ENCODE data around the gene CRABP2.

CRABP2 gene

GRCh38 chr1:156709757-156710489, 4.5 kb upstream of the CRABP2 start:
- DNase-seq (ENCODE audit: low read depth in 2 of 2) = no peak

GRCh38 chr1:156709031-156709430, 3.6 kb upstream of the CRABP2 start:
- DNase-seq (ENCODE audit: low read depth in 2 of 2) = no peak

GRCh38 chr1:156708218-156708661, 2.9 kb upstream of the CRABP2 start:
- no peak for DNase-seq (ENCODE audit: low read depth in 2 of 2)

DNA sequence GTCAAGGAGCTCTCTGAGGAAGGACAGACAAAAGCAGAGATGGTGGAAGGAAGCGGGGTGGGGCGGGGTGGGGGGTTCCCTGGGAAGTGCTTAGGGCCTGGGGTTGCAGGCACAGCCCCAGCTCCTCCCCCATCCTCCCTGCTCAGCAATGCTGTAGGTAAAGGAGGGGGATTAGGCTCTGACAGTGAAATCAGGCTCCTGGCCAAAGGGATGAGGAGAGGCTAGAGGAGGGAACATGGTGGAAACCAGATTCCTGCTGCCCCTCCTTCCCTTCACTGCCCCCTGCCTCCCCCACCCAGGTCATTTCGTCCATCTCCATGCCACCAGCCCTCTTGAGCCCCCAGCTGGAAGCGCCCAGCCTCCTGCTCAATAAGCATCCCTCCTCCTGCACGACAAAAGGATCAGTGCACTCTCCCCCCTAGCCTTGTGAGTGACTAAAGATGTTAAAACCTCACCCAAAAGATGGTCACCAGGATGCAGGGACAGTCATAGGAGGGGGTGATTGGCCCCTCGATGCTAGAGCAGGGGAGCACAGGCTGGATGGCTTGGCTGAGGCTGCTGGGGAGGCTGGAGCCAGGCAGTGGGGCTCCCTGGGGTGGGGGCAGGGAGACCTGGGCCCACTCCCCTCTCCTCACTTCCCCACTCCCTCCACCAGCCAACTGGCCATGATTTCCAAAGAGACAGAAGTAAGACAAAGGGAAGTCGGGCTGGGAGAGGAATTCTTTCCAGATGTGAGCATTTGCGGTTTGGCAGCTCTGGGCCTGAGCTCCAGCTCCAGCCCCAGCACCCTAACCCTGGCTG, 2.2 kb upstream of the CRABP2 start:
- no peak for DNase-seq (ENCODE audit: low read depth in 2 of 2)

GRCh38 chr1:156706657-156707416, 1.5 kb upstream of the CRABP2 start:
- DNase-seq (ENCODE audit: low read depth in 2 of 2) = no peak

- peak; percentile 70 to 80 for DNase-seq (ENCODE audit: low read depth in 2 of 2)
Measured at GRCh38 chr1:156705918-156706656, 704 bp upstream of the CRABP2 start.

DNA sequence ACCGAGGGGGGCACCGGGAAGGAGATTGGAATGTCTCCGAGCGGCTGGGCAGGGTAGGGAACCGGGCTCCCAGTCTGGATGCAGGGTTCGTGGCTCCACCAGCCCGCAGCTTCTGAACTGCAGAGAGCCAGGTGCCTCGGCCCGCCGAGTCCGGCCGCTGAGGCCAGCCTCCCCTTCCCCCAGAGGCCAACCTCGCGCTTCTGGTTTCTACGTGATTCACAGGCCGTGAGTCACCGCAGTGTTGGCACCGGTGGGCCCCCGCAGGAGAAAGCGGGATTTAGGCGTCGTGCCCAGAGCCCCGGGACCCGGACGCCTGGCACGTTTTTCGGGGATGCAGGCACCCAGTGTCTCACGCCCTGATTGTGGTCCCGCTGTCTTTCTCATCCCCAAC, 458 bp downstream of the CRABP2 start:
- peak in 1 of 2 donors; percentile 38 for DNase-seq (ENCODE audit: low read depth in 2 of 2)

DNA sequence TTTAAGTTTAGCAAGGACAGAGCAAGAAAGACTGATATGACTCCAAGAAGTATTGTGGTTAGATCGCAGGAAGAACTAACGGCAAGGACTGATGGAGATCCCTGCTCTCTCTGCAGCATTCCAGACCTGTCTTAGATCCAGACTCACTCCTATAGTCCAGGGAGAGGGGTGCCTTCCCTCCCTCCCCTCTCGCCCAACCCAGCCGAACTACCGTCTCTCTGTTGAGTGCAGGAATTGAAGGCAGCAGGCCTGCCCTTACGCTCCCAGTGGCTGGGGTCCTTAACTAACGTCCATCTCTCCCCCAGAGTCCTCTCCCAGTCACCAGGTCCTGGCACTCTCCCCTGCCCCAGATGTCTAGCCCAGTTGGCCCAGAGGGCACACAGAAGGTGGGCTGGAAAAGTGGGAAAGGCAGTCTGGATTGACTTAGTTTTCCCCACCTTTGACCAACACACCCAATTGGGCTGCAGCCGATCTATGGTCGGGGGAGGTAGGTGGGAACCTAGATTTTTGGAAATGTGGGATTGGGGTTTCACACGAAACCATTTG, 1.1 kb downstream of the CRABP2 start:
- no peak for DNase-seq (ENCODE audit: low read depth in 2 of 2)

DNA sequence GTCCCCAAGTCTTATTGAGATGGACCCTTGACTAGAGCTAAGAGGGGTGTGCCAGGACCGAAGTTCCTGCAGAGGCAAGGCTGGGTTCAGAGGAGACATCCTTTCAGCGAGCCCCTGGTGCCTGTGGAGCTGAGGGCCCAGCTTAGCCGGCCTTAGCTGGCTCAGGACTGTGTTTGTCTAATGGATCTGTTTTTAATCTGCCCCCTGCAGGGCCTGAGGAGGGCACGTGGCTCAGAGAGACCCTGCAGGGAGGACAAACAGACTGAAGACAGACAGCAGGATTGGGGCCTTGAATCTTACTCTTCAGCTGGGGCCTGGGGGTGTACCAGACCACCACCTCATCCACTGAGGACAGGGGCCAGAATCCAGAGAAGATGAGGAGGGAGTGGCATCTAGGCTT, 1.6 kb downstream of the CRABP2 start:
- no peak for DNase-seq (ENCODE audit: low read depth in 2 of 2)

DNA sequence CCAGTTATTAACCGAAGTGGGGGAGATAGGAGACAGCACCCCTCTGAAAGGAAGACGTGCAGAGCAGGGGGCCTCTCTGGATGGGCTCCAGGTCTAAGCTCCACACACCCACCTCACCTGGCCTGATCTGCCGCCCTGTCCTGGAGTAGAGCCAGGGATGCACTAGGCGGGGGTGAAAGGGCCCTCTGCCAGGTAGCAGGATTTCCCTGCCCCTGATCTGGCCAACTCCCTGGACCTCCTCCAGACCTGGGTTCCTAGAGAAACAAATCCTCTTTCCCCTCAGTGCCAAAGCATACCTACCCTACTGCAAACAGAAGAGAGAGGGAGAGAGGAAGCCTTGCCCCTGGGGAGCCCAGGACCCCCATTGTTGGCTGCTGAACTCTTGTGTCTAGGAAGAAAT, 2.0 kb downstream of the CRABP2 start:
- no peak for DNase-seq (ENCODE audit: low read depth in 2 of 2)

GRCh38 chr1:156700736-156701531, 4.4 kb downstream of the CRABP2 start:
- no peak for DNase-seq (ENCODE audit: low read depth in 2 of 2)

DNA sequence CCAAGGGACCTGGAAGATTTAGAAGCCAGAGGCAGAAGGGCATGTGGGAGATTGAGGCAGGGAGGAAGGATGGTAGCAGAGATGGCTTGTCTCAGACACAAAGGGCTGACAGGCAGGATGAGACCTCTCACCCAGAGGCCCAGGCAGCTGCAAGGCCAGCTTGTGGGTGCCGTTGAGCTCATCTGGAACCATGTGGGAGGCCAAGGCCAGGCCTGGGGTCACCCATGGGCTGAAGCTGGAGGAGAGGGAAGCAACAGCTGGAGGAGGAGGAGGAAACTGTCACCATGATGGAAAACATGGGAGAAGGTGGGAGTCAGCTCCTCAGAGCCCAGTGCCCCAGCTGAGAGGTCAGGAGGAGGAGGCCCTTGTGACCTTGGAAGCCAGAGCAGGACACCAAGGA, 6.4 kb downstream of the CRABP2 start:
- DNase-seq (ENCODE audit: low read depth in 2 of 2) = no peak

DNA sequence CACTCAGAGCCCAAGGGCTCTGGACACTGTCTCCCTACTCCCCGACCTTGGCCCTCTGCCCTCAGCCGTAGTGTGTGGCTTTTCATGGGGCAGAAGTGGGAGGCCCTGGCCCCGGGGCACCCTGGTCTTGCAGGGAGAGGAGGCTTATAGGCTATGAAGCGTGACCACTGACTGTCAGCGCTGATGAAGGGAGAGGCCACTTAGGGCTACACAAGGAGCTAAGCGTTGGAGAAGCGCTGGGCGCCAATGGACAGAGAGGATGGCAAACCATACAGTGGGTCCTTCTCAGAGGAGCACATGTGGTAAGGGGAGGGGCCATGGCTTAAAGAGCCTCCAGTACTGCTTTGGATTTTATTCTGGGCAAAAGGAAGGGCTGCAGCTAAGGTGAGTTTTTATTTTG, 7.9 kb downstream of the CRABP2 start:
- no peak for DNase-seq (ENCODE audit: low read depth in 2 of 2)

- no peak for DNase-seq (ENCODE audit: low read depth in 2 of 2)
Measured at GRCh38 chr1:156696755-156697154, 8.6 kb downstream of the CRABP2 start.

GRCh38 chr1:156694690-156694962, 10.8 kb downstream of the CRABP2 start:
- DNase-seq (ENCODE audit: low read depth in 2 of 2) = no peak

GRCh38 chr1:156693848-156694689, 11.3 kb downstream of the CRABP2 start:
- DNase-seq (ENCODE audit: low read depth in 2 of 2) = no peak

DNA sequence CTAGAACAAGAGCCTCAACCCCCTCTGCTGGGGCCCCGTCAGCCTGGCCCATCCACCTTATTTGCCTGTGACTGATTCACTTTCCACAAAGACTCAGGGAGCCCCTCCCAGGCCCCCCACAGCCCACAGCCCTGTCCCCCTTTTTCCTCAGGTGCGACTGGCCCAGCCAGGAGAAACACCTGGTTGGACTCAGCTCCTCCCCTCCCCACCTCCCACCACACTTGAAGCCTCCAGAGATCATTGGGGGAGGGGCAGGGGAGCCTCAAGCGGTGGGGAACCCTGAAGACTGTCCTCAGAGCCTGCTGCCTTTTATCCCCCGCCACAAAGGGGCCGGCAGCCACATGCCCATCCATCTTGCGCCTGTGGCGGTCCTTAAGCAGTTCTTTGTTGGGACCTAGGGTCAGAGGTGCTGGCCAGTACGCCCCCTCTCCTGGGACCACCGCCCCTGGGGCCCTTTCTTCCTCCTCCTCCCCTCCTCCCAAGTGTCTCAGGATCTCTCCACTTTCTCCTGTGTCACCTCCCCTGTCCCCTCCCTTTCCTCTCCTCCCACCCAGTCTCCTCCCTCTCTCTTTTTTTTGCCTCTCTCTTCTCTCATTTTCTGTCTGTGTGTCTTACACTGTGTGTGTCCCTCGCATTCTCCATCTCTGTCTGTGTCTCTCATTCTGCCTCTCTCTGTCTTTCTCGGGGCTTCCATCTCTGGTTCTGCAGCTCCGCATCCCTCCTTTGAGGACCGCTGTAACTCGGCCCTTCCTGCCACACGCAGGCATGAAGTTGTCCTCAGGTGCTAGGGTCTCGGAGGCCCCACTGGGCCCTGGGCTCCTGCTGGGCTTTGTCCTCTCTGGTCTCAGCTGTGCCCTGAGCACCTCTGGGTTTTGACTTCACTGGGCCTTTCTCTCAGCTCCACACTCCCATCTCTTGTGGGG, 12.2 kb downstream of the CRABP2 start:
- no peak for DNase-seq (ENCODE audit: low read depth in 2 of 2)

GRCh38 chr1:156692441-156692924, 12.9 kb downstream of the CRABP2 start:
- DNase-seq (ENCODE audit: low read depth in 2 of 2) = no peak
